NCI-H2171 (cell line): ENCODE measurements around the gene C8A.

Experiments used
- DNase-seq: peaks from one replicate; lab custom pipeline; 2025; lab: John Stamatoyannopoulos, UW

The C8A gene

DNA sequence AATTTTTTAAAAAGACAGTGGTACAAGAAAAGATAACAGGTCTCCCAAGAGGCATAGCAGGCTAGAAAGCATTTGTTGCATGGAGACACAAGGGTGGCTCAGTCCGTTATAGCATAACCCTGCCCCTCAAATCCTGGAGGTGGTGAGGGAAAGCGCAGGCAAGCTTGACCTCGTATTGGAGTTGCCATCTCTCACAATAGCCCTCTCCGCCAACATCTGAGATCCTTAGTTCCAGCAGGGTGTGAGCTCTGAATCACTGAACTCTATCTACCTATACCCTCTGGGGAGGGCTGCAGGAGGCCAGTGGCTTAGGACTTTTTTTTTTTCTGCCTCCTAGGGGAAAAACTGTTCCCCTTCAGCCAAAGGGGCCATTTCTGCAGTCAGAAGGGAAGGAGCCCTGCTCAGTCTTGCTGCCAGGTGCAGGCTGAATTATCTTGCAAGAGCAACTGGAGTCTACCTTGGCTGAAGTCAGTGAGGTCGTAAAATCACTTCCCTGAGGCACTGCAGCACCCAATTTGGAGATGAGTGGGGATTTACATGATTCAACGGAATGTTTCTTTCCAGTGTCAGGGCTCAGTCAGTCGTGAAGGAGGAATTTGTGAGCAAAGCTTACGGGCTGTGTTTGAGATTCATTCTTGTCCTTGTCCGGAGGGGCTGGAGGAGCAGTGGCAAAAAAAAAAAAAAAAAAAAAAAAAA is 17.2 kb upstream of the C8A start:
- no peak for DNase-seq

DNA sequence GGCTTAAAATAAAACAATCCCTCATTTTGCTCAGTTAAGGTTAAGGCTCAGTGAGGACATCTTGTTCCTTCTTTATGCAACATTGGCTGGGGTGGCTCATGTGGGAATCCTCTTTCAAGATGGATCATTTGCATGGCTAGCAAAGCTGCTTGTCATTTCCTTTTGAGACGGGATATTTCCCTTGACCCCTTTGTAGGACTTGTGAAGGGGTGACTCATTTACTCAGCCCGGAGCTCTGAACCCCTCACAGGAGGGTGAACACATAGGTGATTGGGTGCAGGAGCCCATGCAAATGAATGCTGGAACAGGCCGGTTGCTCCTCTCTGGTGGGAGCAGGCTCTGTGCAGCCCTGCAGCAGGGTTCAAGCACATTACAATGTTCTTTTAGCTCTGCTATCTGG is 15.8 kb upstream of the C8A start:
- no peak for DNase-seq

DNA sequence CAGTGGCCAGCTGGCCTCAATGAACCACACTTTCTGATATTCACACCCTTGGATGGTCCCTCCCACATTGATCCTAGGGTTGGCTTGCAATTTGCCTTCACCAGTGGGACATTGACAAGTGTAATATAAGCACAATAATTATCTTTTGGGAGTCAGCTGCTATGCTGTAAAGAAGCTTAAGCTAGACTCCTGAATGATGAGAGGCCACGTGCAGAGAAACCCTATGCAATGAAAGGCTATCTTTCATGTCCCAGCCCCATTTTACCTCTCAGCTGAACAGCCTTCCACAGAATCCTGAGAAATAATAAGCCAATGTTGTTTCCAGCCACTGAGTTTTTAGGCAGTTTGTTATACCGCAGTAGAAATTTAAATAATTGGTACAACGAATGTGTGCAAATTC is 11.1 kb upstream of the C8A start:
- no peak for DNase-seq

DNA sequence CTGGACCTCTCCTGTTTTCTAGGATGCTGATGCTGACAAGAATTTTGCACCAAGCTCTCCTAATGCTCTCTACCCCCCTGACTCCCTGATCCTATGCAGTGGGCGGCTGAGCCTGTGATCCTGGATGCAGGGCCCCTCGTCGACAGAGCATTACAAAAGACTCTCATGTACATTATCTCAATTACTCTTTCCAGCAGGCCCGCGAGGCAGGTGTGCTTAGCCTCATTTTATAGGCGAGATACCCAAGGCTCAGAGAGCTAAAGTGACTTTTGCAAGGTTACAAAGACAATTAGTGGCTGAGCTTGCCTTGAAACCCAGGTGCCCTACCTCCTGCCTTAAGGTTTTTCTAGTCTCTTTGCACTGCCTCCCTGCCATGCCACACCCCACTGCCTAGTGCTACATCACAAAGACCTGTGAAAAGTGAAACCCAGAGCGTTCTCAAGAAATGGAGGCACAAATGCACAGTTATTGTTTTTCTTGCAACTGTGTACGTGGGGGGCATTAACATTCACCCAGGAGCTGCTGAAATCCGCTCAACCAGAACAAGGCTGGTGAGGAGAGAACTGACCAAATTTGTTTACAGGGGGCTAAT is 10.0 kb upstream of the C8A start:
- DNase-seq: no peak

DNA sequence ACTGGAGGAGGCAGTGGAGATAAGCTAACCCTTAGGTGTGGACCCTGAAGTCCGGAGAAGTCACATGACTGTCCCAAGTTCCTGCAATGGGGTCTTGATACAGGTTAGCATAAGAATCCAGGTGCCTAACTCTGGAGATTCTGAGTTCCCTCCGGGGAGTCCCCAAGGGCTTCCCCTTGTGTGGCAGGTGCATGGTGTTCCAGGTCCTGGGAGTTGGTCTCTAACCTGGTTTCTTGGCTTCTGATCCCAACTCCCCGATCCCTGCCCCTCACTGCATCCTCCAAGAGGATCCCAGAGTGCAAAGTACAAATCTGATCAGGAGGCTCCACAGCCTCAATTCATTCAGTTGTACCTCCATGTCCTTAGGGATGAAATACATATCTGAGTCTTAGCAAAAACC is 9.3 kb upstream of the C8A start:
- no peak for DNase-seq

DNA sequence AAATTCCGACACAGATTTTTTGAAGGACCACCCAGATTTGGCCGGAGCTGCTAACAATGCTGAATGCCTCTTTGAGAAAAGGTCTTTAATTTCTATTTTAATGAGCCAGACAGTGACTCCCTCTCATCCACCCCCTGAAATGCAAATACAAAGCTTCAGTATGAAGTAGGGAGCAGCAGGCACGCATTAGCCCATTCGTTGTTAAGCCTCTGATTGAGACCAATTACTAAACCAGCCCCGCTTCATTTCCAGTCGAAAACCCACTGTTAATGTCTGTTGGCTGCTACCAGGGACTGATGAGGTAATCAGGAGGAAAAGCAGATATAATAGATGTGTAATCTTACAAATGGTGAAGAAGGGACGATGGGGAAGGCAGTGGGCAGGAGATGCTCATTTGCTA is 4.8 kb upstream of the C8A start:
- DNase-seq: no peak

DNA sequence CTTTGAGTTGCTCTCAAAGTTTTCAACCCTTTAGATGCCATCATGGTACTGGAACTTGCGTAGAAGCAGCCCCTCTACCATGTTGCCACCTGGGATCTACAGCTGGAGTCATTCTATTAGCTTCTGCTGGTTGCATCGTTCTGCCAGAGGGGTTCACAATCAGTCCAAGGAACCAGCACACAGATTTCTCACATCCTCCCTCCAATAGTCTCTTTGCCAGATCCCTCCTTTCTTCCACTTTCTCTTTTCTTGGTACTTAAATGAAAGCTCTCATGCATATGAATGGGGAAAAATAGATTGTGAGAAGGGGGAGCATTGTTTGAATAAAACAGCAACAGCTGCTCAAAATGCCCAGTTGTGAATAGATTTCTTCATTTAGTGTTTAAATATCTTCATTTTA is 4.2 kb upstream of the C8A start:
- DNase-seq: no peak

DNA sequence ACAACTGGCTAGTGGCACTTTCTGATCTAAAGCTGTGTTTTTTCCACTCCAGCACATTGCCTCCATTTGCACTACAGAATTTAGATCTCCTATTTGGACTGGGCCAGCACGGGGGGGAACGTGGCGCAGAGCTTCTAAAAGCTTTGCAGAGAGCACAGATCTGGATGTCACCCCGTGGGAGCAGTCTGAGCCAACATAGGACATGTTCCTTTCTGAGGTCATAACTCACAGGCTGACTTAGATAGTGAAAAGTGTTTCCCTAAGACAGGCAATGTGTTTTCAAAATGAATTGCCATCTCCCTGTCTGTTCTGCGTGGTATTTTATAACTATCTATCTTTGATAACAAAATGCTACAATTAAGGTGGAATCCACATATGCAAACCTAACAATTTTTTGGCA is 3.7 kb upstream of the C8A start:
- no peak for DNase-seq

DNA sequence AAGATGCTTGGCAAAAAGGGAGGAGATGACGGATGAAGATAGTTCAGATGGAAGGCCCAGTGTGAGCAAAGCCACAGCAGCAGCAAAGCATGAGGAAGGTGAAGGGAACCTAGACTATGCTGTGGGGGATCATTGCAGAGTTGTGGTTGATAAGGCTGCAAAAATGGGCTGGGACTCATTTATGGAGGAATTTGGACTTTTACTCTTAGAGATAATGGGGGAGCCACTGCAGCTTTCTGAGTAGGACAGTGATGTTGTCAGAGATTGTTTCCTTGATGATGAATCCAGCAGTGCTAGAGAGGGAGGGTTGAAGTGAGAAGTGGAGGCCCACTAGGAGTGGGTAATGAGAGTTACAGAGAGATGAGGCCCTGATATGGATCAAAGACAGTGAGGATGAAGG is 2.1 kb upstream of the C8A start:
- no peak for DNase-seq

DNA sequence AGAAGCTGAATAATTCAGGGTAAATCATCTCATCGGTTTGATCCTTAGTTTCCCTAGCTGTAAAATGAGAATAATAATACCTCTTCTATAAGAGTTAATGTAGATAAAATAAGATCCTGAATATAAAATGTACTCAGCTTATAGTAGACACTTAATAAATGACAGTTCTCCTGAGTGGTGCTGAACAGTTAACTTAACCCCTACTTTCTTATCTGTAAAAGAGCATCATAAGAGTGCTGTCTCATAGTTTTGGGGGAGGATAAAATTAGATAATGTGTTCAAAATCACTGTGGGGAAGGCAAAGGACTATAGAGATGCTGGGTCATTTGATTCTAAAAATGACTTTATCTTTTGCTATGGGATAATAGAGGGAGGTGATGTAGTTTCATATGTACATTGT is 593 bp downstream of the C8A start:
- DNase-seq: no peak

DNA sequence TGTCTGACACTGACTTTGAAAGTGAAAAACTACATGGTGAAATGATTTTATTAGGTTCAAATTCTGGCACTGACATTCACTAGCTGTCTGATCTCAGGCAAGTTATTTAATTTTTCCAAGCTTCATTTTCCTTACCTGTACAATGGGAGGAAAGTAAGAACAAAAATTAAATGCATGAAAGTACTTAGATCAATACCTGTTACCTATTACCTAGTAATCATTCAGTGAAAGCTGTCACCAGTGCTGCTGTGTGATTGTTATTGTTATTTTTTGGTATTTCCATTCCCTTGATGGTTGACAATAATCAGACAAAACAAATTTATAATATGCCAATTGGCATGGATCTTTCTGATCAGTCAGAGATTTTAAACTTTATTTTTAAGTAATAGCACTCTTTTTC is 1.6 kb downstream of the C8A start:
- DNase-seq: no peak

DNA sequence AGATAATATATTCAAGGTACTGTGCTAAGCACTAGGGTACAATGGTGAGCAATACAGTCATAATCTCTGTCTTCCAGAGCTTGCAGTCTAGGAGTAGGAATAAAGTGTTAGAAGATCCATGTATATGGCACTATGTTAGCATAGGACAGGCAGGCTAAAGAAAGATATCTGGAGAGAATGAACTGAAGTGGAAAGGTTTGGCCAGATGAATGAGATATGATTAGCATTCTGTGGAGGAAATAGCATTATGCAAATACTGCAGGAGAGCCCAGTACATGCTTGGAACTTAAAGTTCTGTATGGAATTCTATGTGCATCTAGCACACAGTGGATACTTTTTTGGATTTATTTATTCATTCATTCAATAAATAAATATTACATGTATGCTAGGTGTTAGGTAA is 4.7 kb downstream of the C8A start:
- DNase-seq: no peak

DNA sequence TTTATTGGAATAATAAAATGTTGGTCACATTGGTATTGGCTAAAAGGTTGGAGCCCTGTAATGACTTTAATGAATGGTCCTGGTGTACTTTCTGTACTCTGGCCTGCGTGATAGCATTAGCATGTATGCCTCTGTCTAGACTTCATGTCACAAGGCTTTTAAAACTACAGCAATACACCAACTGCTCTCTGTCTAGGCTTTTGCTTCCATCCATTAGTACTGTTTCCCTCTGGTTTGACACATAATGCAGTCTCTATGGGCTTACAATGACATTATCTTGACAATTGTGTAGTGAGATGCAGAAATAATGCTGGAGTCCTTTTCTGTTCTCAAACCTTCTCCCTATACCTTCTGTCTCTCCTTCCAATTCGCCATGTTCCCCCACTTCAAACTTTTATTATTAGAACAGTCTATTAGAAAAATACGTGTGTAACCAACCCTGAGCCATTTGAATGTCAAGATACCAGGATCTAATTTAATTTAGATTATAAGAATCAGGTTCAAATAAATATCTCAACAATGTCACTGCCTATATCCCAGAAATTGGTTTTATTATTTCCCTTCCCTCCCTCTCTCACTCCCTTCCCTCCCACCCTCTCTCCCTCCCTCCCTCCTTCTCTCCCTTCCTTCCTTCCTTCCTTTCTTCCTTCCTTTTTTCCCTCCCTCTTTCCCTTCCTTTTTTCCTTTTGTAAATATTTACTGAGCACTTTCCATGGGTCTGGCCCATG is 8.8 kb downstream of the C8A start:
- DNase-seq: no peak

DNA sequence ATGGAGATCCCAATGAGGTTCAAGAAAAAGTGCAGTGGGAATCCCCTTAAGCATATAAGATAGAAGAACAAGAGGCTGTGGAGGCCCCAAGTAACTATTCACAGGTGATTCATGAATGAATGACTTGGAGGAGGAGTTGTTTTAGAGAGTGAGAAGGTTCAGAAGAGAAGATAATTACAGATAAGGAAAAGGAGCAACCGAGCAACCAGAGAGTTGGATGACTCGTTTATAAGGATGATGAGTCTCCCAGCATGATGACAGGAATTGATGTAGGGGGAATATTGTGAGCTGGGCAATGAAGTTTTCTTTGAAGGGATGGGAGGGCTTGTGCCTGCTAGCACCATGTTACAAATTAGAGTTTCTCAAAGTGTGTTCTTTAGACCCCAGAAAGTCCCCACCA is 9.8 kb downstream of the C8A start:
- no peak for DNase-seq

DNA sequence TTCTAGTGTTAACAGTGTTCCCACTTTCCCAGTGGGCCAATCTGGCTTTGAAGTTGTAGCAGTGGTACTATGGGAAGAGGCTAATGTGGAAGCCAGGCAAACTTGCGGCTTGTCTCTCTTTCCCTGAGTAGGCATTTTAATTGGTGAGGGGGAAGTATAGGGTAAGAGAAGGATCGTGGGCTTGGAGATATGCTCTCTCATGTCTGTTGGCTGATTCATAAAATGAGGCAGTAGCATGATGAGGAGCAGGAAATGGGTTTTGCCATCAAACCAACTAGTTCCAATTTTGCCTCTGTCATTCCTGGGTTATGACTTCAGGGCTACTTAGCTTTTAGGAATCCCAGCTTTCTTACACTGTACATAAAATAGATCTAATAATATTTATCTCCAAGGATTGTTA is 12.1 kb downstream of the C8A start:
- no peak for DNase-seq

DNA sequence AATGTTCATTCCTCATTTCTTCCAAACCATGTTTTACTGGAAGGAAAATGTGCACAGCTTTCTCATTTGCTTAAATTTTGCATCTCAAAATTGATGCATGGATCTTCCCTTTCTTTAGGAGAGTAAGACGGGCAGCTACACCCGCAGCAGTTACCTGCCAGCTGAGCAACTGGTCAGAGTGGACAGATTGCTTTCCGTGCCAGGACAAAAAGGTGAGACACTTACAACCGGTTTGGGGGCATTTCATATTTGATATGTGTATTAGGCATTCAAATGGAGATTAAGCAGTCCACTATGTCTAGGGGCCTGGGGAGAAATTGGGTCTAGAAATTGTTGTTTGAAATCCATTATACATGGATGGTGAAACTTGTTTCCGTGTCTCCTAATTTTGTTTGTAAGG is 12.9 kb downstream of the C8A start:
- DNase-seq: no peak

DNA sequence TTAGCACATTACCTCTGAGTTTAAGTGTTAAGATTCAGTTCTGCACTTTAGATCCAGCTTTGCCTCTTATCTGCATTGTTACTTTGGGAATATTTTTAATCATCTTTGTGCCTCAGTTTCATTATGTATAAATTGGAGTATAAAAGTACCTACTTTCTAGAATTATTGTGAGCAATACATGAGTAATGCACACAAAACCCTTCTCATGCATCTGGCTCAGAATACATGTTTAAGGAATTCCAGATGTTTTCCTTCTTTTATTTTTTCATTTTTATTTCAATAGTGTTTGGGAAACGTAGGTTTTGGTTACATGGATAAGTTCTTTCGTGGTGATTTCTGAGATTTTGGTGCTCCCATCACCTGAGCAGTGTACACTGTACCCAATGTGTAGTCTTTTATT is 14.2 kb downstream of the C8A start:
- DNase-seq: no peak

DNA sequence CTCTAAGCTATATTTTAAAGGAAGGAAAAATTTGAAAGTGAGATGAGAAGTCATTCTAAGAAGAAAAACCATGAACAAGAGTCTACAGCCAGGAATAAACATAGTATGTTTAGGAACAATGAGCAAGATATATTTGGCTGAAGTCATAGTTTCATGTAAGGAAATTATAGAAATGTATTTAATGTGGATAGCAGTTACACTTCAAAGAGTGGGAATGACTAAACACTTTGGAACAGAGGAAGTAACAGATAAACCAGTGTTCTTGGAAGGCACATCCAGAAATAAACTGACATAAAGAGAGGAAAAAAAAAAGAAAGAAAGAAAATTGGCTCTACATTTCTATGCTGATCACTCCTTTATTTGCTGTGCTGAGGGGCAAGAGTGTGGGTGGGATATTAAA is 18.0 kb downstream of the C8A start:
- no peak for DNase-seq

DNA sequence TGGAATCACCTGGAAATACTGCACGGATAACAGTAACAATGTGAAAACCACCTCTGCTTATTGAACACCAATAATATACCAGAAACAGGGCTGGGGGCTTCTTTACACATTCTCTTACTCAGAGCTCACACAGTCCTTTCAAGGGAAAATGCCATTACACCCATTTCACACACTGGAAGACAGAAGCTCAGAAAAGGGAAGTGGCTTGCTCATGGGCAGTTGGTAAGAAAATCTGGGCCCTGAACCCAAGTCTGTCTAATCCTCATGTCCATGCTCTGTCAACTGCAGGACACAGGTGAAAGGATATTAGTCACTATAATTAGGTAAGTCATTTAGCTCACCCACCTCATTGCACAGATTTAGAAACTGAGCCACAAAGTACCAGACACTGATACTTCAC is 18.6 kb downstream of the C8A start:
- DNase-seq: no peak

DNA sequence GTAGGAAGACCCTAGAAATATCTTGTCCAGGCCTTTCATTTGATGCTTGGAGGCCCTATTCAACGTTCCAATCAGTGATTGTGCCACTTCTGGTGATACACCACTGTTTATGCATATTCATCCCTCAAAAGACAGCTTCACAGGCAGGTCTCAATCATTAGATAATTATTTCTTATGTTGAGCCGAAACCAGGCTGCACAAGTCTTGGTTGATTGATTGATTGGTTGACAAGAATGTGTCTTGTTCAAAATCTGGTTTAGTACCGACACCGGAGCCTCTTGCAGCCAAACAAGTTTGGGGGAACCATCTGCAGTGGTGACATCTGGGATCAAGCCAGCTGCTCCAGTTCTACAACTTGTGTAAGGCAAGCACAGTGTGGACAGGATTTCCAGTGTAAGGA is 20.1 kb downstream of the C8A start:
- no peak for DNase-seq

DNA sequence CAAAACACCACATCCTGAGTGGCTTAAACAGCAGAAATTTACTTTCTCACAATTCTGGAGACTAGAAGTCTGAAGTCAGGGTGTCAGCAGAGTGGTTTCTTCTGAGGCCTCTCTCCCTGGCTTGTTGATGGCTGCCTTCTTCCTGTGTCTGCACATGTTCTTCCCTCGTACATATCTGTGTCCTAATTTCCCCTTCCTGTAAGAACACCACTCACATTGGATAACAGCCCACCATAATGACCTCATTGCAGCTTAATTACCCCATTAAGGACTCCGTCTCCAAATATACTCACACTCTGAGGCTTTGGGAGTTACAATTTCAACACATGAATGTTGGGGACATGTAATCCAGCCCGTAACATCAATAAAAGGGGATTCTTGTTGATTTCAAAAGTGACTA is 23.4 kb downstream of the C8A start:
- DNase-seq: no peak

DNA sequence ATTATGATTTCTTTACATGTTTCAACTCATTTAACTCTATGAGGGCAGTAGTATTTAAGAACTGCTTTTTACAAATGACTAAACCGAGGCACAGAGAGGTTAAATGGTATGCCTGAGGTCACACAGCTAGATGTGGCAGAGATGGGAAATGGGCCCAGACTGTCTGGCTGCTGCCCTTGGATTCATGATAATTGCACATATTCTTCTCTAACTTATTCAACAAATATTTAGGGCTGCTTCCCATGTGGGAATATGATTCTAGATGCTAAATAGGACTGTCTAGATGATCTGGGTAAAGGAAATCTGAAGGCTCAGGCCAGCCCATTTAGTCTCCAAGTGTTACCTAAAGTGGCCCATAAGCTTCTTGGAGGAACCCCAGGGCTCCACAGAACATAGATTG is 26.2 kb downstream of the C8A start:
- no peak for DNase-seq

DNA sequence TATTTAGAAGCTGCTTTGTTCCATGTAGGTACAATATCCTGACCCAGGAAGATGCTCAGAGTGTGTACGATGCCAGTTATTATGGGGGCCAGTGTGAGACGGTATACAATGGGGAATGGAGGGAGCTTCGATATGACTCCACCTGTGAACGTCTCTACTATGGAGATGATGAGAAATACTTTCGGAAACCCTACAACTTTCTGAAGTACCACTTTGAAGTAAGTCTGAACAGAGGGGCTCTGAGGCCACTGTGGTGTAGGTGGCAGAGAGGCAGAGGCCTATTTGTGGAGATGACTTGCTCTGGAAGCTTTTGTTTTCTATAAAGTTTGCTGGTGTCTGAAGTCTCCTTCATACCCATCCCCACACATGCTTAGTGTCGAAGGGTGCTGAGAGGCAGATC is 26.8 kb downstream of the C8A start:
- DNase-seq: no peak

DNA sequence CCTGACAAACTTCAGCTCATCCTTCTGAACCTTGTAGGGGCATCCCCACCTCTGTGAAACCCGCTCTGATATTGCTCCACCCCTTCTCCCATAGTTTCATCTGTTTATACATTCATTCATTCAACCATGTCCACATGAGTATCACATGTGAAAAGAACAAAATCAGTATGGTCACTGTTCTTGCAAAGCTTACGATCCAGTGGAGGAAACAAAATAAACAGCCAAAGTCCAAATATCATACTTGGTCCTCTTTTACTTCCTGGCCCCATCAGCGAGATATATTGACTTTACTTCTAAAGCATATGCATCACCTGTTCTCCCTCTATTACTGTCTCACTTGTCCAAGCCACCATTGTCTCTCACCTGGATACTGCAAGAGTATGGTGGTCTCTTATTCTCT is 35.6 kb downstream of the C8A start:
- DNase-seq: no peak
